HG02759 (cell line): ENCODE results near the gene SYT2.
"Not testable (repeated sequence)": the region's sequence is repeated elsewhere in the genome, so short reads cannot be mapped to it uniquely, and the experiment has no call there.

Source experiments
- ATAC-seq: cut with Tn5 transposase; IDR thresholded peaks from one replicate; pipeline ENCODE4 v1.9.1; 2021; ENCODE audit warnings: mild to moderate bottlenecking, moderate library complexity; ENCODE audit not compliant: unreplicated experiment

The SYT2 gene

GRCh38 chr1:202710070-202711045 lies at the start of gene SYT2:
TSS of gene SYT2 (minus strand) at chr1:202710454. CDS start at chr1:202605772, 104,682 bp downstream.
- no peak for ATAC-seq

GRCh38 chr1:202756391-202756790 lies 46.1 kb upstream of the SYT2 start:
- no peak for ATAC-seq

DNA sequence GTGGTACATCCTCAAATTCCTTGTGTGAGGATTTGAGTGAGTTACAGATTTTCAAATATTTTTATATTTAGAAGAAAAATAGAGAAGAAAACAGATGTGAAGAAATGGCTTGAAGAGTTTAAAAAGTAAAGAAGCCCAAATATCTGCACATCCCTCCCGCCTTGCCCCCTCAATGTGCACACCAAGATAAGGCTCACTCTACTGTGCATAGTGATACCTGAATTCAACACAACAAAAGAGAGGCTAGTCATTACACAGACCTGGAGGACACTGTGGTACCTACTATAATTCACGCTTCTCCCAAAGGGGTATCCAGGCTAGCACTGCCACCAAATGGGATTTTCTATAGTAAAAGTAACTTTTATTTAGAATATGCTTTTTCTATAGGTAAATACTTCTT lies 44.0 kb upstream of the SYT2 start:
- no peak for ATAC-seq

DNA sequence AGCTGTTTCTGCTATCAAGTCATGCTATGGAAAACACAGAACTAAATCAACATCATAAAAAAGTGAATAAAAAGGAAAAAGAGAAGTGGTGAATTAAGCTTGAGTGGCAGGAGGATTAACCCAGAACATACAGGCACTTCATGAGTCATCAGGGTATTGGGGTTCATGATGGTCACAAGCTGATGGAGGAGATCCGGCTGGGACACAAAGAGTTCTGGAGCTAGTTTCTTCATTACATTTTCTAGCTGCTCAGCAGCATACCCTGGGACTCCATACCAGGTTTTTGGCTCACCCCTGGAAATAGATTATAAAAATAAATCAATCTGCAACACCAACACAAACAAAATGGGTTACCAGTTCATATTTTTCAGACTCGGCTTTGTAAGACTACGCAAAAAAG lies 42.5 kb upstream of the SYT2 start:
- ATAC-seq = no peak

- no peak for ATAC-seq
Observed at GRCh38 chr1:202750761-202751160, 40.5 kb upstream of the SYT2 start.

GRCh38 chr1:202750024-202750423 lies 39.8 kb upstream of the SYT2 start:
- ATAC-seq = no peak

- no peak for ATAC-seq
Observed at GRCh38 chr1:202745323-202745888, 35.2 kb upstream of the SYT2 start.

- not testable (repeated sequence) for ATAC-seq
Observed at GRCh38 chr1:202744770-202745169, 34.5 kb upstream of the SYT2 start.

- ATAC-seq = no peak
Observed at GRCh38 chr1:202742496-202742895, 32.2 kb upstream of the SYT2 start.

- no peak for ATAC-seq
Observed at GRCh38 chr1:202733251-202733650, 23.0 kb upstream of the SYT2 start.

DNA sequence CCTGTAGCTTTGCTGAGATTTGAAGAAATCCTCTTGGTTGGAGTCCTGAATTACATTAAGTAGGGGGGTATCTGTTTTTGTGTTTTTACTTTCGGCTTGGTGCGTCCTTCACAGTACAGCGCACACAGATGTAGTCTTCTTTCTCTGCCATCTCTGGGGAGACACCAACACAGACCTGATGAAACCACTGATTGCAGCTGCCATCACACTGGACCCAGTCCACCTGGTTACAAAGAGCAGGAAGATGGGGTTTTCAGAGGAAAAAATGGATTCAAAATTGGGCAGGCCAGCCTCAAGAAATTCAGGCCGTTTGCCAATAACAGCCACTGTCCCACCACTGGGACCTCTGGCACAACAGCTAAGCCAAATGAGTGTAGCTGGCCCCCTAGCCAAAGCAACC lies 18.7 kb upstream of the SYT2 start:
- no peak for ATAC-seq

DNA sequence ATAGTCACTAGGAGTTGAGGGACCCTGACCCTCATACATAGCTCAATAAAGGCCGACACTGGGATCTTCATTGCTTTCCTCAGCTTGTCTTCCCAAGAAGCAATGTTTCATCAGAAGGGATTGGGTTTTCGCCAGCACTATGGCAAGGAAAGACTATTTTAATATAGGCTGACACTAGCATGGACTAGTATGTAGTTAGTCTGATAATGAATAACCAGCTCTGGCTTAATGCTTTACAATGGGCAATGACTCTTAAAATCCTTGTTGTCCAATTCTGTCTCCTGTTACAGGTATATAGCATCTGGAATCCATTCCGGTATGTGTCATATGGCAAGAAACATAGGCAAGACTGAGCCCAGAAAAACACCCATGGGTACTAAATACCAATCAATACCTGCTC lies 15.3 kb upstream of the SYT2 start:
- ATAC-seq = no peak

- ATAC-seq = no peak
Observed at GRCh38 chr1:202723708-202724107, 13.5 kb upstream of the SYT2 start.

DNA sequence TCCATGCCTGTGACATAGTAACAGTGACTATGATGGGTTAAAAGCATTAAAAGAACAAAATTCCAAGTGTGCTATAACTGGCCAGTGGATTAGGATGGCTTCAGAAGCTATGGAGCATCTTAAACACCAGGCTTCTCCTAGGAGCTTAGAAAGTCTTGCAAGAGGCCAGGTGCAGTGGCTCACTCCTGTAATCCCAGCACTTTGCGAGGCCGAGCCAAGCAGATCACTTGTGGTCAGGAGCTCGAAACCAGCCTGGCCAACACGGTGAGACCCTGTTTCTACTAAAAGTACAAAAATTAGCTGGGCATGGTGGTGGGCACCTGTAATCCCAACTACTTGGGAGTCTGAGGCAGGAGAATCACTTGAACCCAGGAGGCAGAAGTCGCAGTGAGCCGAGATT lies 12.8 kb upstream of the SYT2 start:
- not testable (repeated sequence) for ATAC-seq

DNA sequence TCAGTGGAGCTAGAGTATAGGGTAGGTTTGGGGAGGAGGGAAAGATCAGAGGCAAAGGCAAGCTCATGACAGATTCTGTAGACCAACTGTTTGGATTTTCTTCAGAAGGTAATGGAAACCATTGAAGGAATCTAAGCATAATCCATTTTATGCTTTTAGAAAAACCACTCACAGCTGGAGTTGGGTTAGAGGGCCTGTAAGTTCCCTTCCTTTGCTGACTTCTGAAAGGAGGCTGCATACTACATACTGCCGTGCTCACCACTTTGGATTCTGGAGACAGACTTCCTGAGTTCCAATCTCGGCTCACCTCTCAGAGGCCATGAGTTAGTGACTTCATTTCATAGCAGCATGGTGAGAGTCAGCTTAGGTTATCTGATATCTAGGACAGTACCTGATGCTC lies 6.4 kb upstream of the SYT2 start:
- no peak for ATAC-seq

DNA sequence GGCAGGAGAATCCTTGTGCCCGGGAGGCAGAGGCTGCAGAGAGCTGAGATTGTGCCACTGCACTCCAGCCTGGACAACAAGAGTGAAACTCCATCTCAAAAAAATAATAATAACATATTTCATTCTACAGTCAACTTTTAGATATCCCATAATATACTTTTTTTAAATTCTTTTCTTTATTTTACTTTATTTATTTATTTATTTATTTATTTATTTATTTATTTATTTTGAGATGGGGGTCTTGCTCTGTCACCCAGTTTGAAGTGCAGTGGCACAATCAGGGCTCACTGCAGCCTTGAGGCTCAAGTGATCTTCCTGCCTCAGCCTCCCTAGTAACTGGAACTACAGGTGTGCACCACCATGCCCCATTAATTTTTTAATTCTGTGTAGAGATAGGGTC lies 3.9 kb upstream of the SYT2 start:
- ATAC-seq = not testable (repeated sequence)

DNA sequence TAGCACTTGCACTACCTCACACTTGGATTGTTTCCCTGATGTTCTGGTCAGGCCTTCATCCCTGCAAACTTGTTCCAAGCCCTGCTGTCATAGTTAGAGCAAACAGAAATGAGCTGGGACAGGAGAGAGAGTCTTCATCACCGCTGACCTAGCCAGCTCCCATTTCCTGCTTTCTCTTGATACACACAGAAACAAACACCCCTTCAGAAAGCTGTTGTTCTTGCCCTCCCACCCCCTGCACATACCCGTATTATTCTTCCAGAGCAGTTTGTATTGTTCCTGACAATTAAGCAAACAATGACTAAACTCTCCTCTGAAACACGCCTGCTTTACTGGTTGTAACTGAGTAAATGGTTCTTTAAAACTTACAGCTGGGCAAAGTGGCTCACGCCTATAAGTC lies 2.9 kb upstream of the SYT2 start:
- no peak for ATAC-seq

DNA sequence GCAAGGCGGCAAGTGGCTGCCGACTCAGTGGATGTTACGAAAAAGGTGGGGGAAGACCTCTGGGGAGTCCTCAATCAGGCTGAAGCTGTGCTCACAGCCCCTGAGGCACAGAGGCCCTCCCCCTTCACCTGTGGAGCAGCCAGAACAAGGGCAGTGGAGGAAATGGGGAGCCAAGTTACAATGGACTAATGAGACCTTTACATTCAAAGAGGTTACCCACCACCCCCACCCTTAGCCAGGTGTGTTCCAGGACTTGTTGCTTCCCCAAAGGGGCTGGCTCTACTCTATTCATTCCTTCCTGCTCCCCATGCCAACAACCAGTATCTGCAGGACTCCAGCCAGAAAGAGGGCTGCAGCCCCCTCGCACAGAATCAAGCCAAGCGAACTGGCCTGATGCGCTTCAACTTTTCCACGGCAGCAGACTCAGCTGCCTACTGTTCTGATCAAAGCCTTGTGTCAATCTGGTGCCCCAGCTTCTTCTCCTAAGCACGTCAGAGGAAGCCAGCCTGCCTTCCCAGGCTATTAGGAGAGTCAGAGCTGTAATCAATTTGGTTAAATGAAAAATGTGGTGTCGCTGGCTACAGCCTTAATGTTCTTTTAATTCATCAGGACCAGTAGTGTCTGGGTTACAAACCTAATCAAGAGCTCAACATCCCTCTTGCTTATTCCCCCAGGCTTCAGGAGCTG lies 1.8 kb upstream of the SYT2 start:
- ATAC-seq = no peak

- no peak for ATAC-seq
Observed at GRCh38 chr1:202709276-202710041, 795 bp downstream of the SYT2 start.

- ATAC-seq = no peak
Observed at GRCh38 chr1:202708456-202709275, 1.6 kb downstream of the SYT2 start.
